Tibial nerve (tissue), 4 donors: ENCODE data around the gene CRACR2A. TPM values are rescaled to one million over a fixed set of nuclear protein-coding genes. Genes with fewer than 3 reads are reported as not detected.

Experiments used
- DNase-seq, 2 donors: peaks; one replicate each; pipeline ENCODE4 v3.0.0-alpha.2; 2019; ENCODE audit warnings: low spot score in 2 of 2
- H3K27ac ChIP-seq, 4 donors: fragments of 200-600 bp; sonication (generic) in 3 of 4; one replicate each; pipeline ENCODE4 v1.5.1; 2017 to 2019; ENCODE audit warnings: mild to moderate bottlenecking in 1 of 4
- H3K27me3 ChIP-seq, 2 donors: fragments of 200-600 bp; sonication (generic) in 1 of 2; one replicate each; pipeline versions ENCODE4 v1.5.1 to v1.6.0; 2017 to 2019
- H3K36me3 ChIP-seq, 3 donors: fragments of 200-600 bp; sonication (generic); one replicate each; pipeline ENCODE4 v1.5.1; 2018 to 2019
- H3K4me1 ChIP-seq, 4 donors: fragments of 200-600 bp; sonication (generic) in 3 of 4; one replicate each; pipeline ENCODE4 v1.5.1; 2017 to 2019
- H3K4me3 ChIP-seq, 4 donors: fragments of 200-600 bp; sonication (generic) in 3 of 4; one replicate each; pipeline ENCODE4 v1.5.1; 2017 to 2019; ENCODE audit warnings: mild to moderate bottlenecking in 1 of 4, moderate library complexity in 1 of 4
- H3K9me3 ChIP-seq, 4 donors: fragments of 200-600 bp; sonication (generic) in 3 of 4; one replicate each; pipeline ENCODE4 v1.5.1; 2017 to 2019
- EP300 ChIP-seq, 2 donors: sonication (generic); formaldehyde crosslinking; IDR thresholded peaks; one replicate each; pipeline ENCODE4 v1.6.1; 2017; ENCODE audit warnings: antibody characterized with exemption in 2 of 2, mild to moderate bottlenecking in 1 of 2
- POLR2A ChIP-seq, 2 donors: fragments of 450-650 bp; IDR thresholded peaks; one replicate each; pipeline ENCODE4 v1.6.1; 2017; ENCODE audit warnings: antibody characterized with exemption in 2 of 2, mild to moderate bottlenecking in 2 of 2, moderate library complexity in 2 of 2
- WGBS, 2 donors: methylation state at CpG; one replicate each; pipeline ENCODE4 v1.1.5; 2018; 5-methylcytosine and 5-hydroxymethylcytosine counted together
- total RNA-seq, 4 donors: library from RNA; depleted of rRNA; stranded (reverse); fragments of >200 nt; gene quantifications; one replicate each; pipeline ENCODE4 v1.1.0, GENCODE V29; 2016
- TF ChIP-seq, protein P1 (sequence below), 5 experiments: fragments of 200-600 bp in 3 of 5; fragments of 450-650 bp in 2 of 5; sonication (generic) in 3 of 5; IDR thresholded peaks; one replicate each; pipeline ENCODE4 v1.5.1; 2016 to 2019; ENCODE audit warnings: antibody characterized with exemption in 5 of 5, mild to moderate bottlenecking in 3 of 5, moderate library complexity in 2 of 5

CRACR2A gene
- total RNA-seq, 4 donors from 2014 or later, result 2.6 to 6.3 (median 4.2) TPM

GRCh38 chr12:3669594-3669993 is 83.3 kb downstream of the CRACR2A start:
- H3K9me3 ChIP-seq, result no peaks in the 10 kb centered on the region
- H3K27ac ChIP-seq, result no peak overlapping the region
- H3K36me3 ChIP-seq, result peaks cover 0 to 21% (median 0%) of the 10 kb centered on the region in 3 donors
- H3K4me1 ChIP-seq, result no peaks in the 10 kb centered on the region
- WGBS, 2 donors, result 69 to 74% methylated on average over 3 of the region's 4 CpGs
- DNase-seq, result no peak
- no peak overlapping the region for H3K4me3 ChIP-seq
- H3K27me3 ChIP-seq, result no peaks in the 10 kb centered on the region
- TF ChIP-seq POLR2A (IDR thresholded peaks at IDR 0.05) (no peak), EP300 (IDR thresholded peaks at IDR 0.05) (no peak)
- TF ChIP-seq, protein P1, sequence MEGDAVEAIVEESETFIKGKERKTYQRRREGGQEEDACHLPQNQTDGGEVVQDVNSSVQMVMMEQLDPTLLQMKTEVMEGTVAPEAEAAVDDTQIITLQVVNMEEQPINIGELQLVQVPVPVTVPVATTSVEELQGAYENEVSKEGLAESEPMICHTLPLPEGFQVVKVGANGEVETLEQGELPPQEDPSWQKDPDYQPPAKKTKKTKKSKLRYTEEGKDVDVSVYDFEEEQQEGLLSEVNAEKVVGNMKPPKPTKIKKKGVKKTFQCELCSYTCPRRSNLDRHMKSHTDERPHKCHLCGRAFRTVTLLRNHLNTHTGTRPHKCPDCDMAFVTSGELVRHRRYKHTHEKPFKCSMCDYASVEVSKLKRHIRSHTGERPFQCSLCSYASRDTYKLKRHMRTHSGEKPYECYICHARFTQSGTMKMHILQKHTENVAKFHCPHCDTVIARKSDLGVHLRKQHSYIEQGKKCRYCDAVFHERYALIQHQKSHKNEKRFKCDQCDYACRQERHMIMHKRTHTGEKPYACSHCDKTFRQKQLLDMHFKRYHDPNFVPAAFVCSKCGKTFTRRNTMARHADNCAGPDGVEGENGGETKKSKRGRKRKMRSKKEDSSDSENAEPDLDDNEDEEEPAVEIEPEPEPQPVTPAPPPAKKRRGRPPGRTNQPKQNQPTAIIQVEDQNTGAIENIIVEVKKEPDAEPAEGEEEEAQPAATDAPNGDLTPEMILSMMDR (IDR thresholded peaks at IDR 0.05), result no peak

DNA sequence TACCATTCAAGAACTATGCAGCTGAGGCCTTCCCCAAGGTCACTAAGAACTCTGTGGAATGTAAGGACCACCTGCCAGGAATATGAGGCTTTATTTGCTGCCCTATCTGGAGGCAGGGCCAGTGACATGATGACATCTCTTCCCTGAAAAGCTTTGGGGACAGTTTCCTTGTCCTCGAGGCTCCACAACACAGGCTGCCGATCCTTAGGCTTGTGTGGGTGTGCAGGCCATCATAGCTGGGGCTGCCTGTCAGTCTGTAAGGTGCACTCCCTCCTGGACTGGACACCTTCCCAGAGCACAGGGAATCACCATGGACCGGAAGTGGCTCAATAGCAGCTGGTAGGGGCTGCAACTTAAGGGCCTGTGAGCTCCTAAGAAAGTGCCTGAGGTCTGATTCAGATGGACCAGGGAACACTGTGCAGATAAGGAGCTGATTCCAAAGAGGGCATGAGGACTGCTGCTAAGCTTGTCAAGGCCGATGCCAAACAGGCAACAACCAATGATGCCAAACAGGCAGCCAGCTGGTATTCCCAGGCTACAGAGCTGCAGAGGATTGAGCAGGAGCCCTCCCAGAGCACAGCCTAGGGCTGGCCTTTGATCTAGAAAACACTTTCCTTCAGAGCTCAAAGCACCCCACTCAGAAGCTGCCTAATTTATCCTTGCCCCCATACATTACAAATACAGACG is 84.3 kb downstream of the CRACR2A start:
- peaks cover 0 to 21% (median 0%) of the 10 kb centered on the region in 3 donors for H3K36me3 ChIP-seq
- 83 to 86% methylated on average over 5 of the region's 5 CpGs for WGBS, 2 donors
- H3K4me1 ChIP-seq, result no peaks in the 10 kb centered on the region
- no peaks in the 10 kb centered on the region for H3K9me3 ChIP-seq
- no peaks in the 10 kb centered on the region for H3K27me3 ChIP-seq
- H3K27ac ChIP-seq, result no peak overlapping the region
- DNase-seq, result no peak
- TF ChIP-seq, protein P1 (IDR thresholded peaks at IDR 0.05), result no peak
- no peak overlapping the region for H3K4me3 ChIP-seq

GRCh38 chr12:3667485-3667884 is 85.4 kb downstream of the CRACR2A start:
- no peak overlapping the region for H3K4me3 ChIP-seq
- no peak overlapping the region for H3K27ac ChIP-seq
- H3K36me3 ChIP-seq, result peaks cover 0 to 17% (median 0%) of the 10 kb centered on the region in 3 donors
- no peaks in the 10 kb centered on the region for H3K4me1 ChIP-seq
- TF ChIP-seq POLR2A (IDR thresholded peaks at IDR 0.05), result no peak
- TF ChIP-seq, protein P1 (IDR thresholded peaks at IDR 0.05), result no peak
- TF ChIP-seq EP300 (IDR thresholded peaks at IDR 0.05), result no peak
- no peak for DNase-seq
- WGBS, 2 donors, result 76% methylated on average over 4 of the region's 4 CpGs
- no peaks in the 10 kb centered on the region for H3K27me3 ChIP-seq
- no peaks in the 10 kb centered on the region for H3K9me3 ChIP-seq

- Histone ChIP-seq H3K36me3 (peaks cover 0 to 14% (median 0%) of the 10 kb centered on the region in 3 donors), H3K4me3 (no peak overlapping the region), H3K27me3 (no peaks in the 10 kb centered on the region), H3K9me3 (no peaks in the 10 kb centered on the region), H3K27ac (no peak overlapping the region), H3K4me1 (no peaks in the 10 kb centered on the region)
- no peak for DNase-seq
- TF ChIP-seq, protein P1 (IDR thresholded peaks at IDR 0.05), result no peak
- TF ChIP-seq EP300 (IDR thresholded peaks at IDR 0.05), result no peak
- WGBS, 2 donors, result 90 to 91% methylated on average over 7 of the region's 7 CpGs
Observed at GRCh38 chr12:3666441-3666840, 86.5 kb downstream of the CRACR2A start.

GRCh38 chr12:3662521-3662921 is 90.4 kb downstream of the CRACR2A start:
- H3K4me3 ChIP-seq, result no peak overlapping the region
- H3K4me1 ChIP-seq, result no peaks in the 10 kb centered on the region
- H3K27me3 ChIP-seq, result no peaks in the 10 kb centered on the region
- H3K27ac ChIP-seq, result no peak overlapping the region
- no peak for DNase-seq
- H3K36me3 ChIP-seq, result peaks cover 0 to 8% (median 0%) of the 10 kb centered on the region in 3 donors
- TF ChIP-seq, protein P1 (IDR thresholded peaks at IDR 0.05), result no peak
- no peak for TF ChIP-seq EP300 (IDR thresholded peaks at IDR 0.05)
- no peak for TF ChIP-seq POLR2A (IDR thresholded peaks at IDR 0.05)
- WGBS, 2 donors, result 72 to 84% methylated on average over 5 of the region's 5 CpGs
- H3K9me3 ChIP-seq, result no peaks in the 10 kb centered on the region
